Measurements from ENCODE around the gene AP1S2.
"Not testable (repeated sequence)": the region's sequence is repeated elsewhere in the genome, so short reads cannot be mapped to it uniquely, and the experiment has no call there.

AP1S2 gene

DNA sequence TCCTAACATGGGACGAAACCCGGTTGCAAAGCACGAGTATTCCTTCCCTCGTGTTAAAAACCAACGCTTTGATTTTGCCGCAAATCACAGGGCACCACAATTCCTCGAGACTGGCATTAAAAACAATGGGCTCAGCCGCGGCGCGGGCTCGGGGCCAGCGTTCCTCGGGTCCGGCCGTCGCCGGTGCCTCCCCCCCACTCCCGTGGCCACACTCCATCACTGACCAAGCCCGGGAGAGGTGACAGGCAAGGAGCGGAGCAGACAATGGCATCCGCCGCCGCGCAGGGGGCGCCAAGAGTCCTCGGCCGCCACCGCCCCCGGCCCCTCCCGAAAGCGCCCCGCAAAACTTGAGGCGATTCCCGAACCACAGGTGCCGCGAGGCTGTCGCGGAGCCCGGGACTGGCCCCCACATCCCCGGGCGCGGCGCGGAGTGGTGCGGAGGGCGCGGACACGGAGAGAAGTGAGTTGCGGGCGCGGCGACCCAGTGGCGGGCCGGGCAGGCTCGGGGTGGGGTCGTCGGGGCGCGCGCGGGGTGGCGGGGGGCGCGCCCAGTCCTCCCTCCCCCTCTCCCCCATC is 445 bp downstream of the AP1S2 start:
- peak; percentile 60 for DNase-seq

DNA sequence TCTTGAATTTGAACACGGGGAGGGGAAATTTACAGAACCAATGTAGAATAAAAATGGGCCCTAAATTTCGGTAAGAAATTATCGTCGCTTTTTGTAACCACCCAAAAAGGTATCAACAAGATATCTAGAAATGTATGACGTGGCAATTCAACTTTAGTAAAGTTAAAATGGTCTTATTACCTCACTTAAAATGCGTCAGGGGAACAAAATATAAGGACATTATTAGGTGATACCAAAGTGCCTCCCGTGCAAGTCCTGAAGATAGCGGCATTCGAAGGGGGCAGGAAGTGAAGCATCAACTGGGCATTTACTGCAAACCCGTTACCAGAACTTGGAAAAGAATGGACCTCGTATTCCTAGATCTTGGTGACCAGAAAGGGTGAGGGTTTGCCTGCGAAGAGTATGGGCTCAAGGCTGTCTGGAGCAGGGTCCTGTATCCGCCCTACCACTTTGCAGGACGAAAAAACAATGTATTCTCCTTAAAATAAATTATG is 980 bp downstream of the AP1S2 start:
- DNase-seq = no peak

DNA sequence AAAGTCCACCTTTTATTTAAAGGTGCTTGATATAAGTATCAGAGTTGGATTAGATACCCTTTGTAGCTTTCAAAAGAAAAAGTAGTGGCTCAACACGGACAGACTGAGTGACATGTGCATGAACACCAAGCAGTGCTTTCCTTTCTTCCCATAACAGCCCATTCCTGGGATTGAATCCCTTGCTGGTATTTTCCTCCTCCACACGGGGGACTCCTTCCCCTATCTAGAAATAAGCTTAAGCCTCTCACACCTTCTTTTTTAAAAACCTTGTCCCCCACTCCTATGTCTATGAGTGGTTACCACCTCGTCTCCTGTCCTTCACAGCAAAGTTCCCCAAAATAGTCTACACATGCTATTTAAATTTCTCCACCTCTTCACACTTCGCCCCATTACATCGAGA is 5.1 kb downstream of the AP1S2 start:
- no peak for DNase-seq

DNA sequence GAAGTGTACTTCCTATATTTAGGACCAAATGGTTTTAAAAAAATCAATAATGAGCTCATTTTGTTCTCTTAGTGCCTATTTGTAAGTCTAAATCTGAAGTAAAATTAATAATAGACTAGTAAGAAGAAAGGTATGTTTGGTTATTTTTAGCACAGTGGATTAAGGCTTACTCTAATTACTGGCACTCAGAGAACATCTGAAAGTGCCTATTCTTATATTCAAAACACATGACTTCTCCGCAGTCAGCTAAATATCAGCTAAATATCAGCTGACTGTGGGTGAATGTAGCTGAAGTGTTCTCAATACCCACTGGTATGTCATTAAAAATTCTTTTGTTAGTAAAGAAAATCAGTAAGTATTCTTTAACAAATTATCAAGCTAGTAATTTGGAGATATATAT is 6.0 kb downstream of the AP1S2 start:
- DNase-seq = no peak

DNA sequence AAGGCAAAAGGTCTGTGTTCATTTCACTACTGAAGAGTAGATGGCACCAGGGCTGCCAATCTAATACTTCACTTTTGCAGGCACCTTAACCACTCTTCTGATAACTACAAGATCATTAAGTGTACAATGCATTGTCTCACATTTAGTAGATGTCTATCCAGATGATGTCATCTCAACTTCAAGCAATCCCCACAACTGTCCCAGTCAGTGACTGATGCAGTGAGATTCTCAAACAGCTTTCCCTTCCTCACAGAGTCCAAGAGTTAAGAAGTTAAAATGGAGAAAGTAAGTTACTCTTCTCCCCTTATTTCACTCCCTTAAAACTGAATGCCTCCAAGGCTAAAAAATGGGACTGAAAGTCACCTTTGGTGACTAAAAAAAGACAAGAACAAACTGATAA is 10.7 kb downstream of the AP1S2 start:
- DNase-seq = no peak

DNA sequence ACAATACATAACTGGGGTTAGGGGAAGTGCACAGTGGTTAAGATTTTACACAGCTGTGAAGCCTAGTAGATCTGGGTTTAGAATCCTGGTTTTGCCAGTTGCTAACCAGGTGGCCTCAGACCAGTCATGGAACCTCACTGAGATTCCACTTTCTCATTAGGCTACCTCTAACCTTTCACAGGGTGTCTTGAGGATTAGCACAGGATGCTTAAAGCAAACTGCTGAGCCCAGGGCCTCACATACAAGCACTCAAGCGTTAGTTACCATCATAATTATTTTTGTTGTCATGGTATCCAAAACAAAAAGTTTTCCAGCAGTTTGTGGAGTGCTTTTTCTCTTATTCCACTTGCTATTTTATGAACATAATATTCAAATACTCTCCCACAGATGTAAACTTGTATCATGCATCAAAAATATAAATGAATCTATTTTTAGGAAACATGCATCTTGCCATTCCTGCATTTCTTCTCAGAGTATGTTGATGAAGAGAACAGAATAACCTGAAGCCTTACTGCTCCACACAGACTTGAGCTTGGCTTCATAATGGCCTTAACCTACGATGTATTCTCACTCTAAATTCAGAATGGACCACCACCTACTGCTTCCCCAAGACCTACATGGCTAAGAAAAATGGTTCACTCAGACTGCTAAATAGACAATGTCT is 12.6 kb downstream of the AP1S2 start:
- no peak for DNase-seq

DNA sequence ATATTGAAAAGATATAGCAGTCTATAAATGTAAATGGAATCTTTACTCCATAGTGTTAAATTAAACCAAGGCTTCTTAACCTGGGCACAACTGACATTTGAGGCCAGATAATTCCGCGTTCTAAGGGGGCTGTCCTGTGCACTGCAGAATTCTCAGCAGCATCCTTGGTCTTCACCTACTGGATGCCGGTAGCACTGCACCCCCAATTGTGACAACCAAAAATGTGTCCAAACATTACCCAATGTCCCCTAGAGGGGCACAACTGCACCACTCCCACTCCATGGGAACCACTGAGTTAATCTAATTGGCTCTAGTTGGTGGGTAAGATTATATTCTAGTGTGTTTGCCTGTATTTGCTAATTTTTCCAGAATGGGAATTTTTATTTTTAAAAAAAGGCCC is 16.6 kb downstream of the AP1S2 start:
- no peak for DNase-seq

DNA sequence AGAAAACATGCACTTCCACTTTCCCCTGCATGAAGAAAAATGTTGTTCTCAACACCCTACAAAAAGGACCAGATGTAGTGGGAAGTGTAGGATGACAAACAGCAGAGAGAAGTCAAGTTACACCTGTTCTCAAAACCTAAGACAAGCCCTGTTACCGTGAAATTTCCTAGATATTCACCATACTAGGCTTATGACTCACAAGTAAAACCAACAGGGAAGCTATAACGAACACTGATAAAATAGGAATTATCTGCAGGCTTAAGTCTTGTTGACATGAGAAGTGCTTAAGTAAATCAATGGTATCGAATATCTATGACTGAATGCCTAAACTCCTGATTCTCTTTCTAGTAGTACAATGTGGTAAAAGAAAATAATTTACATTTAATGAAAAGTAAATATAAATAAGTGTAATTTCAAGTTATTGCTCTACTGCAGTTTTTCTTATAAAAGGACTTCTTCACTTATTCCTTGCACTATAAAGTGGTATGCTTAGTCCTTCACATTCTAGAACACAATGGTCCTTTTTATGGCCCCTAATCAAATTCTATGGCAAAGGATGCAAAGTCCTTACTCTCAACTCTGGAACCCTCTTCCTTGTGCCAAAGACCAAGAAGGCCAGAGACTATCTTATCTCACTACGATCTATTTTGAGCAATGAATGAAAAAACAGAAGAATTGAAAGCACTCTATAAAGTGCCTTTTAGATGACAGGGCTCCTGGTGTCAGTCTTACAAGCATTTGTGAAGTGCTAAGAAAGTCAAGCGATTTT is 19.6 kb downstream of the AP1S2 start:
- DNase-seq = no peak

DNA sequence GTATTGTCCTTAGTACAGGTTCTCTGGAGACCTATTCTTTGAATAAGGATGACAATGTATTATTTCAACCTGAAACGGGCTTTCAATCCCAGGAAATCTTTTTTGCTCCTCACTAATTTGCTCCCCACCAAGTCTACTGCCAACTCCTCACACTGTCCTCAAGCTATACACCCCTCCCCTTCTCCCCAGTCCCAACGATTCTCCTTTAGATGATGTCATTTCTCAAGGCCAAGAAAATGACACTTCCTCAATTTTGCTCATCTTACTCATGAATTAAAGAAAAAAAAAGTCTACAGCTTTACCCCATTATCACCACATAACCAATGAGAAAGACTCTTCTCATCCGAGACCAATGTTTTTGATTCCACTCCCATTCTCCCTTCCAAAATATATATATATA is 20.6 kb downstream of the AP1S2 start:
- no peak for DNase-seq

DNA sequence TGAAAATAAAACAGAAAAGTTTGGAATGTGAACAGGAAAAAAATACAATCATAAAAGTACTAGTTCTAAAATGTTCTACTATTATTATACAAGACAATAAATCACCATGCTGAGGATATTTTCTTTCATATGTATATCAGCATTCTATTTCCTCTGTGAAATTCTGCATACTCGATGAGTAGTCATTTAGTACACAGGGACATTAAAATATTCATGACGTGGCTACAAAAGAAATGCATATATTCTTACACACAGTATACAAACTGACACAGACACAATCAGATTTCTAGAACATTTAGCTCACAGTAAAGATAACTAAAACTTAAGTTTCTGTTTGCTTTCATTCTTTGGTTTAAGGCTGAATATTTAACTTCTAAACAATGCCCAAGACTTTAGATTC is 23.3 kb downstream of the AP1S2 start:
- DNase-seq = not testable (repeated sequence)

DNA sequence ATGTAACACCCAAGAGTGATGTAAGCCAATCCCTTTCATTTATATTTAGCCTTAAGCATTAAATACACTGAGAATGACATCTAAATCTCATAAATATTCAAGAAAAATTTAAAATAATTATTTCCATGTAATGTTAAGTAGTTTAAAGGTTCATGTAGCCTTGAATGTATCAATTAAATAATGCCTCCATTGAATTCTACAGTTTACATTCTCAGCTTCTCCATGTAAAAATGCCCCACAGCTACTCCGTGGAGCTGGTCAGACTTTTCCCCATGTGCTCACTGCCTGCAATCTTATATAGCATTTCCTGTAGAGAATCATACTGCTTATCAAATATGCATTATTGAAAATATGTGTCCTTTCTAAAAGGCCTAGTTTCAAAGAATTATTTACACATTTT is 25.4 kb downstream of the AP1S2 start:
- no peak for DNase-seq

DNA sequence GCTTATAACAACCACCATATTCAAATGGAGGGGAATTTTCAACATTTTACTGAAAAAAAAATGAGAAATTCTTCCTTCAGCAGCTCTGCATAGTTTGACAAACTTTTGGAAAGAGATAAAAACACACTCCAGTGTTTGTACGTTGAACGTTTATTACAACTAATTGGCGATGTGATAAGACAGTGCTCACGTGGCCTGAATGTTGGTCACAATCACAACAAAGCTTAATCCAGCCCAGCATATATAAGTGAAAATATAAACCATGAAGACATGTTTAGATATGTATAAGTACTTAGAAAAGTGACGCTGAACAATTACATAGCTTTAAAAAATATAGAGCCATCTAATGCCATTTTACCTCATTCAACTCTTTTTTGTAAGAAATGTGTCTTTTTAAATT is 28.7 kb downstream of the AP1S2 start:
- no peak for DNase-seq

DNA sequence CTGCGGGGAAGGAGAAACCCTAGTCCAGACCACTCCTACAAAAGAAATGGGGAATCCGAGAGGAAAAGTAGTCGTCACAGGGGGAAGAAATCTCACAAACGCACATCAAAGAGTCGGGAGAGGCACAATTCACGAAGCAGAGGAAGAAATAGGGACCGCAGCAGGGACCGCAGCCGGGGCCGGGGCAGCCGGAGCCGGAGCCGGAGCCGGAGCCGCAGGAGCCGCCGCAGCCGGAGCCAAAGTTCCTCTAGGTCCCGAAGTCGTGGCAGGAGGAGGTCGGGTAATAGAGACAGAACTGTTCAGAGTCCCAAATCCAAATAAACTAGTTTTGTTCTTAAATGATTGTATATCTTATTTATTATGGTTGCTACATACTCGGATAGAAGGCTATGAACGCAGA is 31.7 kb downstream of the AP1S2 start:
- DNase-seq = no peak

DNA sequence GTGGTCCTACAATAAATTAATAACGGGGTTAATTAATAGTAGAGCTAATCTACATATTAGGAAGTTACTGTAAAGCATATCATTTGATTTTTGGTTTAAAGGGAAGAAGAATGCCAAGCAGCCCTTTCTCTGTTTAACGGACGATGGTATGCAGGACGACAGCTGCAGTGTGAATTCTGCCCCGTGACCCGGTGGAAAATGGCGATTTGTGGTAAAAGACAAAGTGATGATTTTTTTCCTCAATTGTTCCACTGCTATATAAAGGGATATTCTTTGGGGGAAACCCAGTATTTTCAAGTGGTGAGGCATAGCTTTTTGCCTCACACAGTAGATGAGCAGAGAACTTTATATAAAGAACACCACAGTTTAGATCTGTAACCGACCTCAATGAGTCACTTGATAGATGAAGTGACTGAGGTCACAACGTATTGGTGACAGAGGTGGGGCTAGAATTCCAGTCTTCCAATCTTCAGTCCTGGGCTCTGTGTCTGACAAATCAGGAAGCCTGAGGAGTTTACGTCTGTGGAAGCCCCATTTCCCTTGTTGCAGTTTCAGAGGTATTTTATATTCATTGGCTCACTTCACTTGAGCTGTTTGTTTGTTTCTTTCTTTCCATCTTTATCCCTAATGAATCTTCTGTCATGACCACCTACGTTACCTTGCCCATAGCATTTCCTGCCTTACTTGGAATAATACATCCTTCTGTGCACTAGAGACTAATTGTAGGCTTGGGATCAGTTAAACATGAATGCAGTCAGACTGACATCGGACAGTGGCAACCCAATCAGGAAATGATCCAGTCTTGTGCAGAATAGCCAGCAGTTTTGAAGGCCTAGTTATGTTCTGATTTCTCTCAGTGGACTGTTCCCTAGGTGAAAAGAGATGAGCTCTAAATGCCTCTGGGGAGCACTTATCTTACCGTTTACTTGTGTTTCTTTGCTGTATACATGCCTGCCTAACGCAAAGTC is 34.2 kb downstream of the AP1S2 start:
- no peak for DNase-seq

DNA sequence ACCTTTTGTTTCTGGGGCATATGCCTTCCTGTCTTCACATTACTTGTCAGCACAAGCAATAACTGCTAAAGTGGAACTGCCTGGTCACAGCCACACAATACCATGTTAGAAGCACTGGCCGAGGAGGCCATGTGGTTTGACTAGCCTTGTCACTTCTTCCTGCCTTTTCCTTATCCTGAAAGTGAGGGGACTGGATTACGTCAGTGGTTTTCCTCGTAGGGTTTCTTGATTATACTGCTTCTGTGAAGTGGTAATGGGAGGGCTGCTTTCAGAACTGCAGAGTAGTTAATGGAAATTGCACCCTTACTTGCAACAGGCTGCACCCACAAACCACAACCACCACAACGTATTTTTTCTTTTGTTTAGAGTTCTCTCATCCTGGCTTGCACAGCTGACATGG is 37.7 kb downstream of the AP1S2 start:
- DNase-seq = no peak

DNA sequence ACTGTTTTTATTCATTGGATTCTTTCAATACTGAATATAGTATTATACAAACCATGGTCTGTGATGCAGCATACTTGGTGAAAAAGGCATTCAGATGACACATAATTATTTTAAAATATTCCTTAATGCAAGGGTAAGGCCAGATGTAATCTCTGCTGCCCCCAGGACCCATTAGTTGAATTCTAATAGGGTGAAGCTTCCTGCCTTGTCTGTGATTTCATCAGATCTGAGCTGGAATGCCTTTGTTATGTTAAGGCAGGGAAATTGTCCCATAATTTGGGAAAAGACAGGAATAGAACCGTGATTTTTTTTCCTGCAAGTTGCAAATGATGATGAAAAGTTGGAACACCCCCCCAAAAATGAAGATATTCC is 38.2 kb downstream of the AP1S2 start:
- DNase-seq = no peak

DNA sequence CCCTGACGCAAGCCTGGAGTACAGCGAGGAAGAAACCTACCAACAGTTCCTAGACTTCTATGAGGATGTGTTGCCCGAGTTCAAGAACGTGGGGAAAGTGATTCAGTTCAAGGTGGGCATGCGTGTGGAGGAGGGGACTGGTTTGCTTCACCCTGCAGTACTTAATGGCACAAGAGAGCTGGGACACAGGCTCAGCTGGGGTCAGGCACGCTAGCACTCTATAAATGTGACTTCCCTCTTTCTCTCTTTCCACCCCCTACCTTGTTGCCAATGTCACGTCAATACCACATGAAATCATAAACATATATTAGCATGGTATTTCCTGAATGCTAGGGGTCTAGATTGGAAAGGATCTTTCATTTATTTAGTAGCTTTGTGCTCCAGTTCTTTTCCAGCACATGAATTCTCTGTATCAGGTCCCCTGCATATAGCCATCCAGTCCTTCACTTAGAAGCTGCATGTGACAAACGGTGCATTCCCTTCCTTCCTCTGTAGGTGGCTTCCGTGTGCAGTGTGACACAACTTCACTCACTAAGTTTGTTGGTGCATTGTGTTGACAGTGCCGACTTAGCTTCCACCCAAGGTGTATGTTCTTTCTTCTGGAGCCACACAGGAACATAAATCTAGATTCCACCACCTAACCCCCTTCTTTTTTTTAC is 38.7 kb downstream of the AP1S2 start:
- DNase-seq = no peak

DNA sequence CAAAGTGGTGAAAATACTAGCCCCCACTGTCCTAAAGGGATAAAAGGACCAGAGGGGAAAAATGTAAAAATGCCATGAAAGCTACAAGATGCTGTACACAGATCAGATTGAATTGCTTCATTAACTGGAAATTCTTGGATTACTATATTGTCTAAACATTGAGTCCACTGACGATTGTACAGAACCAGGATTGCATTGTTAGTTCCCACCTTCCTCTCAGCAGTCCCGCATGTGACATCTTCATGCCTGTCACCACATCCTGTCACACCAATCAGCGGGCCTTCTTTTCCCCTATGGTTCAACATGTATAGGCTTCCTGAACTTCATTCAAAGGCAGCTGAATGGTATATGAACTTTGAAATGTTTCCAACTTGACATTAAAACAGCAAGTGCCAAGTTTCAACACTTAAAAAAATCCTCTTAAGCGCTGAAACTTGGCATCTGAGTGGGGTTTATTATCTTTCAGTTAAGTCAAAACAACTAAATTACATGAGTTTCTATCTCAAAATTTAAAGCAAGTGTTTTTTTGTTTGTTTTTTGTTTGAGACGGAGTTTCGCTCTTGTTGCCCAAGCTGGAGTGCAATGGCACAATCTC is 39.7 kb downstream of the AP1S2 start:
- no peak for DNase-seq

DNA sequence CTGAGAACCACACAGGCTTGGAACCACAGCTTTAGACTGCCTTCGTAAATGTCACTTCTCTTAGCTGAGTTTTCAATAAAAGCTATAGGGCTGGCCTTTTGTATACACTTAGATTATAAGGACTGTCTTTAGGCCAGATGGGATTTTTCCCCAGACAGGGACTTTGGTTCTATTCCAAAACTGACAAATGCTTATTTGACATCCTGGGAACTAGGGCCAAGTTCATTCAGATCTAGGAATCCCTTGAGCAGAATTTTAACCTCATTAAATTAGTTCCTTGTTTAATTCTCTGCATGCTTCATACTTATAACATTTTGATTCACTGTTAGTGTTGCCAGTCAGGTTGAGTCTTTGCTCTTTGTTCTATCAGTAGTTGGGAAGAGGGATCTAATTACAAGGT is 41.2 kb downstream of the AP1S2 start:
- DNase-seq = no peak

DNA sequence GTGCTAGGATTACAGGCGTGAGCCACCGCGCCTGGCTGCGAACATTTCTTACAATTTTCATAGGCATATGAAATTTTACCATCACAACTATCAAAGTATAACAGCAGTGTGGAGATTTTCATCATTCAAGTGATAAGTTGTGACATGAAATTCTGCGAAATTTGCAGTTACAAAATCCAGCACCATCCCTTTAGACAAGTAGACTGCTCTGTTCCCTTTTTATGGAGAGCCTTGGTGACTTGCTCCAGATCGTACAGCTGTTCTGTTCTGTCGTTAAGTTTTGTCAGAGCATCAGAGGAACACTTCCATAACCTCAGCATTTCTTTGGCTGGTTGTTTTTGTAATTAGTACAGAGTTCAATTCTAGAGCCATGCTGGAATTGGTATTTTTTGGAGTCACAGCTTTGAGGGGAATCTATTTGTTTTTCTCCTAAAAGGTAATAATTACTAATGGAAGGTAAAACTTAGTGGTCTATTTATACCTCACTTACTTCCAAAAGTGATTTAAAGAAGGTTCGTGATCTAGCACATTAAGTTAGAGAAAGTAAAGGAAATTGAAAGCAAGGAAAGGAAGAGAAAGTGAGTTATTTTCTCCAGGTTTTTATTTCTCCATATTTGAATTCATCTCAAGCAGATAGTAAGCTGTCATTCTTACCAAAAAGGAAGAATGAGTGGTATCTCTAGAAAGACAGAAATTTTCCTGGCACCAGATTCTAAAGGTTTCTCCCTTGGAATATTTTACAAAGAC is 42.2 kb downstream of the AP1S2 start:
- no peak for DNase-seq

DNA sequence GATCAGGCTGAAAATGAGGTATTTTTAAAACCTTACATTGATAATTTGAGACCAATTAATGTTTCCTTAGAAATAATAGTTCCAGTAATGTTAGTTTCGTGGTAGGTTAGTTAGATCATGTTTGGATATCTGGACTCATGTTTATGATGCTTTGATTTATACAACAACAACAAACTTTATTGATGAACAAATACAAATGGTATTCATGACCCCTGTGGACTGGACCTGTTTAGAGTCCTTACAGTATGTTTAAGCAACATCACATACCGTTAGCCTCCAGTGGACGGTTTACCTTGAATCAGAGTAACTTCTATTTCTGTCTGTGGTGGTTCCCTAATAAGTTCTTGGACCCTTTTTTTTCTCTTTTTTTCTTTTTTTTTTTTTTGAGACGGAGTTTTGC is 46.4 kb downstream of the AP1S2 start:
- no peak for DNase-seq
